Neuronal stem cell (in vitro differentiated cells): ENCODE measurements around the gene DLG2.

ENCODE experiments used
- DNase-seq: peaks from one replicate; pipeline ENCODE4 v3.0.0-alpha.2; 2013; ENCODE audit warnings: low spot score
- H2AFZ ChIP-seq: one replicate; pipeline ENCODE4 v1.6.1; 2013; ENCODE audit warnings: mild to moderate bottlenecking, low read length, inconsistent platforms
- H2AK5ac ChIP-seq: 2 replicates; pipeline ENCODE4 v1.6.1; 2013; ENCODE audit warnings: low read depth, mild to moderate bottlenecking, inconsistent platforms, low read length, moderate library complexity, mixed read lengths
- H2BK120ac ChIP-seq: 2 replicates; pipeline ENCODE4 v1.6.1; 2013; ENCODE audit warnings: low read depth, mild to moderate bottlenecking, inconsistent platforms, low read length, moderate library complexity, mixed read lengths
- H2BK12ac ChIP-seq: one replicate; pipeline ENCODE4 v1.6.1; 2013; ENCODE audit warnings: low read length, inconsistent platforms
- H2BK15ac ChIP-seq: 2 replicates; pipeline ENCODE4 v1.6.1; 2013; ENCODE audit warnings: mild to moderate bottlenecking, low read length, inconsistent platforms, mixed read lengths
- H2BK5ac ChIP-seq: one replicate; pipeline ENCODE4 v1.6.1; 2013; ENCODE audit warnings: inconsistent platforms, mild to moderate bottlenecking, low read length, moderate library complexity
- H3K14ac ChIP-seq: one replicate; pipeline ENCODE4 v1.6.1; 2013; ENCODE audit warnings: low read length, inconsistent platforms
- H3K18ac ChIP-seq: 2 replicates; pipeline ENCODE4 v1.6.1; 2013; ENCODE audit warnings: low read length, inconsistent platforms
- H3K23ac ChIP-seq: 2 replicates; pipeline ENCODE4 v1.6.1; 2013; ENCODE audit warnings: low read depth, mild to moderate bottlenecking, mixed read lengths, low read length, inconsistent platforms; ENCODE audit not compliant: poor library complexity
- H3K27ac ChIP-seq: replicated peaks from 3 replicates; pipeline ENCODE4 v1.5.1; 2013; ENCODE audit warnings: low read length, inconsistent platforms
- H3K27me3 ChIP-seq, 3 experiments: 2 replicates each; pipeline ENCODE4 v1.6.1; 2013; ENCODE audit warnings: low read length in 3 of 3, mild to moderate bottlenecking in 2 of 3, inconsistent platforms in 1 of 3, low read depth in 1 of 3, mixed read lengths in 1 of 3, moderate library complexity in 1 of 3; ENCODE audit not compliant: control insufficient read depth in 3 of 3, insufficient read depth in 3 of 3
- H3K36me3 ChIP-seq, 2 donors: replicated peaks in 1 of 2; 2 replicates each; pipeline ENCODE4 v1.6.1; 2013; ENCODE audit warnings: low read length in 2 of 2; ENCODE audit not compliant: control insufficient read depth in 2 of 2, insufficient read depth in 2 of 2
- H3K4ac ChIP-seq: 2 replicates; pipeline ENCODE4 v1.6.1; 2013; ENCODE audit warnings: inconsistent platforms, mild to moderate bottlenecking, low read length, moderate library complexity
- H3K4me1 ChIP-seq, 2 donors: 1 replicate in 1 of 2; 2 replicates in 1 of 2; pipeline ENCODE4 v1.6.1; 2013; ENCODE audit warnings: low read length in 2 of 2, low read depth in 1 of 2; ENCODE audit not compliant: control insufficient read depth in 2 of 2, insufficient read depth in 1 of 2
- H3K4me2 ChIP-seq: one replicate; pipeline ENCODE4 v1.6.1; 2013; ENCODE audit warnings: mild to moderate bottlenecking, low read length, inconsistent platforms; ENCODE audit not compliant: insufficient read depth, poor library complexity, severe bottlenecking
- H3K4me3 ChIP-seq, 2 donors: 2 replicates each; pipeline ENCODE4 v1.5.1; 2013; ENCODE audit warnings: low read length in 2 of 2, mild to moderate bottlenecking in 2 of 2, inconsistent platforms in 1 of 2, moderate library complexity in 1 of 2
- H3K79me1 ChIP-seq: one replicate; pipeline ENCODE4 v1.6.1; 2013; ENCODE audit warnings: low read depth, mild to moderate bottlenecking, inconsistent platforms, low read length, moderate library complexity
- H3K9ac ChIP-seq: one replicate; pipeline ENCODE4 v1.6.1; 2013; ENCODE audit warnings: mild to moderate bottlenecking, low read depth, low read length, inconsistent platforms; ENCODE audit not compliant: poor library complexity
- H3K9me3 ChIP-seq, 2 donors: replicated peaks in 1 of 2; 2 replicates each; pipeline versions ENCODE3 to v1.6.1; 2013; ENCODE audit warnings: low read length in 2 of 2, mild to moderate bottlenecking in 2 of 2, inconsistent platforms in 1 of 2, low read depth in 1 of 2, mixed read lengths in 1 of 2, moderate library complexity in 1 of 2; ENCODE audit not compliant: control insufficient read depth in 2 of 2, insufficient read depth in 1 of 2
- H4K8ac ChIP-seq: one replicate; pipeline ENCODE4 v1.6.1; 2013; ENCODE audit warnings: low read depth, mild to moderate bottlenecking, inconsistent platforms, low read length, moderate library complexity
- H4K91ac ChIP-seq: one replicate; pipeline ENCODE4 v1.6.1; 2013; ENCODE audit warnings: low read length, low read depth, mild to moderate bottlenecking, inconsistent platforms; ENCODE audit not compliant: poor library complexity
- WGBS, 2 donors: extraction: QIAGEN DNeasy Blood & Tissue Kit; methylation state at CpG; one replicate each; pipeline ENCODE4 v1.1.7; 2013; ENCODE audit warnings: missing lambda C conversion rate in 2 of 2, mixed read lengths in 1 of 2; ENCODE audit not compliant: insufficient read length in 2 of 2, insufficient replicate concordance in 1 of 2; ENCODE audit errors: extremely low coverage in 2 of 2; 5-methylcytosine and 5-hydroxymethylcytosine counted together

Gene DLG2

DNA sequence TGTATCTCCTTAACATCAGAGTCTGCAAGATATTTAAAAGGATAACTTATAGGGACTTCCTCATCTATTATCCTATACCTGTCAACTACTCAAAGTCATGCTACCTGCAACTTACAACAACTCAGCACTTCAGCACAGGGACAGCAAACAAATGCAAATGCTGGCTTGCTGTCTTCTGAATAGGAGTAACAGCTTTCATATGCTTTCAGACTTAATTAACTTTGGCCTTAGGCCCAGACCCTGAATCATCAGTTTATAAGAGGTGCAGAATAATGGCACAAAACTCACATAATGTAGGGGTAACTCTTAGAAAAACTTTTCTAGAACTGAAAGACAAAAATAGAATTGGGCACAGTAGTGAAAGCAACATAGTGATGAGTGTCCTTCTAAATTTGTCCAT, 953.4 kb downstream of the DLG2 start:
- DNase-seq = no peak
- H2BK15ac ChIP-seq = no peak overlapping the region
- no peak overlapping the region for H4K8ac ChIP-seq
- H2BK120ac ChIP-seq = no peak overlapping the region
- no peak overlapping the region for H3K23ac ChIP-seq
- H3K4me3 ChIP-seq = no peak overlapping the region
- H3K4ac ChIP-seq = no peak overlapping the region
- no peak overlapping the region for H2AK5ac ChIP-seq
- no peak overlapping the region for H2BK12ac ChIP-seq
- no peaks in the 10 kb centered on the region for H3K36me3 ChIP-seq
- H4K91ac ChIP-seq = no peak overlapping the region
- no peaks in the 10 kb centered on the region for H3K27me3 ChIP-seq
- no peak overlapping the region for H3K9ac ChIP-seq
- no peak overlapping the region for H3K14ac ChIP-seq
- no peak overlapping the region for H3K18ac ChIP-seq
- H3K27ac ChIP-seq = no peak overlapping the region
- no peak overlapping the region for H2BK5ac ChIP-seq
- no peaks in the 10 kb centered on the region for H3K9me3 ChIP-seq
- H3K4me2 ChIP-seq = no peak overlapping the region
- H2AFZ ChIP-seq = no peak overlapping the region
- no peaks in the 10 kb centered on the region for H3K79me1 ChIP-seq
- H3K4me1 ChIP-seq = peaks cover 0 to 1% of the 10 kb centered on the region in 2 donors

DNA sequence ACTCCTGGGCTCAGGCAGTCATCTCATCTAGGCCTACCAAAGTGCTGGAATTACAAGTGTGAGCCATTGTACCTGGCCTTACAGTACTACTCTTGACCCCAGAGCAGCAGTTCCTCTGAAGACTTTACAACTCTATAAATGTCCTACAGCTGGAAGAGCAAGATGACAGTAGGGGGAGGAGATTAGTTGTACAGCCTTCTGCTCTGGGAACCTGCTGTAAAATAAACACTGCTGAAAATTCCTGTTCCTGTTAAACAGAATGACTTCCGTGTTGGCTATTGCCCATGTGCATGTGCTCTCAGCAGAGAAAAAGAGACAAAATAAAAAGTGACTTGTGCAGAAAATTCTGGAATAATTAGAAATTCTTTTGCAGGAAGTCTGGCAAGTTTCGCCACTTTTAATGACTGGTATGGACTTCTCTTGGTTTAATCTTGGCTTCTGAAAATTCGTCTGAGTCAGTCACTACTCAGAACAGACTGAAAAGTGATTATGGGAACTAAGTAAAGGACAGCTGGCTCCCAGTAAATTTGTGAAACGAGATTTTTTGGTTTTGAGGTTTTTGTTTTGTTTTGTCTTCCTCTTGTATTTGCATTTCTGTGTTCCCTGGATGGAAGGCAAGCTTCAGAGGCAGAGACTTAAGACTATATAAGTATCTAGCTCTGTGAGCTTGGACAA, 955.7 kb downstream of the DLG2 start:
- Histone ChIP-seq H2BK5ac (no peak overlapping the region), H3K9me3 (no peaks in the 10 kb centered on the region), H4K91ac (no peak overlapping the region), H4K8ac (no peak overlapping the region), H3K36me3 (no peaks in the 10 kb centered on the region), H2BK15ac (no peak overlapping the region), H3K18ac (no peak overlapping the region), H3K4me2 (no peak overlapping the region), H3K4me1 (no peaks in the 10 kb centered on the region), H2AFZ (no peak overlapping the region), H2BK12ac (no peak overlapping the region), H3K4ac (no peak overlapping the region), H3K79me1 (no peaks in the 10 kb centered on the region), H3K27ac (no peak overlapping the region), H3K23ac (no peak overlapping the region), H3K27me3 (no peaks in the 10 kb centered on the region), H3K9ac (no peak overlapping the region), H2AK5ac (no peak overlapping the region), H2BK120ac (no peak overlapping the region), H3K4me3 (no peak overlapping the region), H3K14ac (no peak overlapping the region)
- DNase-seq = no peak
- no CpG with 5 or more reads among the region's 4 CpGs for WGBS, 2 donors

DNA sequence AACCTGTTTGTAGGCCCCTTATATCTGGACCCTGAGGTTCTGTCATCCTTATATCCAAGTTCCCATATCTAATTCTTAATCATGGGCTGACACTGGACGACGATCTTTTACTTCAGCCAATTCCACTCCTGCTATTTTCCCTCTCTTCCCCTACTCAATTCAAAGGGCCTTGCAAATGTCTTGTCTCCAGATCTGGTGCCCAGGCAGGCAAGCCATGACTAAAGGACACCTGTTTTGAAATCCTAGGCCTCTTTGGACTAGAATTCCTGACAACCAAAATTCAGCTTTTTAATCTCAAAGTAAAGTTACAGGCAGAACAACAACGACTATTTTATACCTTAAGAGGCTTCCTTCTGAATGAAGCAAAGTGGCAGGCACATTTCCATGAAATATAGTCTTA, 963.4 kb downstream of the DLG2 start:
- H2BK12ac ChIP-seq = no peak overlapping the region
- H2AK5ac ChIP-seq = no peak overlapping the region
- H3K18ac ChIP-seq = no peak overlapping the region
- no peak overlapping the region for H3K27ac ChIP-seq
- no peaks in the 10 kb centered on the region for H3K9me3 ChIP-seq
- no peak overlapping the region for H3K23ac ChIP-seq
- H4K91ac ChIP-seq = no peak overlapping the region
- no CpG with 5 or more reads among the region's 3 CpGs for WGBS, 2 donors
- H3K4me1 ChIP-seq = no peaks in the 10 kb centered on the region
- no peak for DNase-seq
- no peak overlapping the region for H2BK5ac ChIP-seq
- H3K4ac ChIP-seq = no peak overlapping the region
- no peak overlapping the region for H2AFZ ChIP-seq
- no peak overlapping the region for H3K9ac ChIP-seq
- no peak overlapping the region for H4K8ac ChIP-seq
- H3K4me2 ChIP-seq = no peak overlapping the region
- no peak overlapping the region for H2BK120ac ChIP-seq
- H3K14ac ChIP-seq = no peak overlapping the region
- H3K79me1 ChIP-seq = no peaks in the 10 kb centered on the region
- H3K4me3 ChIP-seq = no peak overlapping the region
- no peaks in the 10 kb centered on the region for H3K36me3 ChIP-seq
- H3K27me3 ChIP-seq = no peaks in the 10 kb centered on the region
- no peak overlapping the region for H2BK15ac ChIP-seq

DNA sequence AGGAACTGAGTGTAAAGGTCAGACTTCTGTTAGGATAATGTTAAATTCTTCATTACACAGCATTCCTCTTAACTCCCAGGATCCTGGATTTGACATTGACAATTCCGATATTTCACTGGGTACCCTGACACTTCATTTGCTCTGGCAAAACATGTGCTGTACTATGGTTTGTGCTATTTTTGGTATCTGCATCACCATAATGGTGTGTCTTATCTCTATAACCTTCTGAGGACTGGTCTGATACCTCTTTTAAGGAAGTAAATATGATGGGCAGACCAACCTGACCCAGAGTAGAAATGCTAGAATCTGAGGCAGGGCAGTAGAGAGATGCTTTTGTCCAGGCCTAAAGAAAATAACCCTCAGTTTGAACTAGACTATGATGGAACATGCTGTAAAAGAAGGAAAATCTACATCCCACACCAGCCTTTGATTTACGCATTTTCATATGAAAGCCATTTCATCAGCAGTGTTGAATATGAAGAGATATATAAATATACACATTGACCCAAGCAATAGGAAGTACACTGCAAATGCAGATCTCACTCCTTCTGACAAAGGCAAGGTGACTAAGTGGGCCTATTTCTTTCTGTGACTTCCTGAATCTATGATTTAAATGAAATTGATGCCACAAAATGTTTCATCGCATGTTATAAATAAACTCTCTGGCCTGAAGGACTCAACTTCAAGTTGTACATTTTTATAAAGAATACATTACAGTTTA, 966.7 kb downstream of the DLG2 start:
- no peak overlapping the region for H3K27ac ChIP-seq
- H2BK12ac ChIP-seq = no peak overlapping the region
- H2AK5ac ChIP-seq = no peak overlapping the region
- H3K18ac ChIP-seq = no peak overlapping the region
- no peak overlapping the region for H2BK5ac ChIP-seq
- peaks cover 0 to 2% of the 10 kb centered on the region in 2 donors for H3K4me1 ChIP-seq
- no peak overlapping the region for H2AFZ ChIP-seq
- no peaks in the 10 kb centered on the region for H3K79me1 ChIP-seq
- H3K9me3 ChIP-seq = peaks cover 3 to 5% of the 10 kb centered on the region in 2 donors
- no peak overlapping the region for H2BK120ac ChIP-seq
- no CpG with 5 or more reads among the region's 3 CpGs for WGBS, 2 donors
- no peak overlapping the region for H3K14ac ChIP-seq
- H2BK15ac ChIP-seq = no peak overlapping the region
- H3K27me3 ChIP-seq = no peaks in the 10 kb centered on the region
- no peak overlapping the region for H3K4ac ChIP-seq
- H3K4me3 ChIP-seq = no peak overlapping the region
- no peak overlapping the region for H3K23ac ChIP-seq
- no peak overlapping the region for H3K9ac ChIP-seq
- H3K36me3 ChIP-seq = no peaks in the 10 kb centered on the region
- H4K8ac ChIP-seq = no peak overlapping the region
- H3K4me2 ChIP-seq = no peak overlapping the region
- no peak overlapping the region for H4K91ac ChIP-seq
- DNase-seq = no peak
